Transverse colon (tissue), 3 donors: ENCODE measurements around the gene CTNND2.

Experiments
- CTCF ChIP-seq, 5 experiments: fragments of 200-600 bp in 3 of 5; fragments of 450-650 bp in 2 of 5; sonication (generic) in 3 of 5; IDR thresholded peaks; 1 replicate in 2 of 5; 2 replicates in 3 of 5; pipeline ENCODE4 v1.5.1; 2016 to 2017; ENCODE audit warnings: antibody characterized with exemption in 5 of 5, inconsistent platforms in 3 of 5, mild to moderate bottlenecking in 2 of 5, moderate library complexity in 1 of 5
- EP300 ChIP-seq: sonication (generic); formaldehyde crosslinking; IDR thresholded peaks from one replicate; pipeline ENCODE4 v1.6.1; 2017; ENCODE audit warnings: antibody characterized with exemption, low read depth
- POLR2A ChIP-seq: fragments of 450-650 bp; IDR thresholded peaks from one replicate; pipeline ENCODE4 v1.6.1; 2016; ENCODE audit warnings: antibody characterized with exemption, mild to moderate bottlenecking, moderate library complexity

- TF ChIP-seq CTCF (IDR thresholded peaks at IDR 0.05) (no peak), POLR2A (no peak), EP300 (no peak)
Measured at GRCh38 chr5:11903121-11903613, 1.1 kb downstream of the CTNND2 start.
